Measurements from ENCODE around the gene EFR3B.

EFR3B gene

DNA sequence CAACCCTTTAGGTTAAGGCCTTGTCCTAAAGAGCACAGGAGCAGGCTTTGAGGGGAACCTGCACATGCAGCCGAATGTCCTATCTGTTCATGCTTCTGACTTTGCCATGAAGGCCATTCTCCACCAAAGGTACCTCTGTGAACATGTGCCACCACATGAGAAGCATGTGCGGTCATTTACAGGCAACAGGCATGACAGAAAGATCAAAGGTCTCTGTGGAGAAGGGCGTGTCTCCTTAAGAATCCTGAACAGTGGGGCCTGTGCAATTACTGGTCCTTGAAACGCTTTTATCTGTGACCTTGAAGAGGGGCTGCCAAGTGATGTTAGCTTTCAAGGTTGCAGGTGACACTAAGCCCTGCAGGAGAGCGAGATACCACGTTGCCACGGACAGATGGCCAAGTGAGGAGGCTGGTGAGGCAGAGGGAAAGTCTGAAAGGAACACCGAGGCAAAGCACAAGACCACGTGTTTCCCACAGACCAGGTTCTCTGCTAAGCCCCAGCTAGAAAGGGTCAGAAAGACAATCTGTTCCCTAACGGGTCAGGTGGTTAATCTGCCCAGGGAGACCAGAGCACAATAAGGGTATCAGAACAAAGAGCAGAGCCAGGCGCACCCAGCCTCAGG, 146.0 kb downstream of the EFR3B start:
- no peak for DNase-seq (ENCODE audit: low read depth)

GRCh38 chr2:25188405-25188804, 146.5 kb downstream of the EFR3B start:
- no peak for DNase-seq (ENCODE audit: low read depth)

DNA sequence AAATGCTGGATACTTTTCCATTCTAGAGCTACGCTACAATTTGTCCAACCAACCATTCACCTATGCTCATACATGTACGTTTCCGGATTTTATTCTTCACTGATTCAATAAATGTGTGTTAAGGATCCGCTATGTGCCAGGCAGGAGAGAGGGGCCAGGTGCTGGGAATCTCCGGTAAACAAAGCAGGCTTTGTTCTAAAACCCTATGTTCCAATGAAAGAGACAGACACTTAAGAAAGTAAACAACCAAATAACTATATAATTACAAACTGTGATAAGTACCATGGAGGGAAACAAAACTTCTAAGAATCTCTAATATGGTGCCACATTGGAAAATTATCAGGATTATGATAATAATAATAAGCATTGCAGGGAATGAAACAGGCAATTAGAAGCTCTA, 148.7 kb downstream of the EFR3B start:
- no peak for DNase-seq (ENCODE audit: low read depth)

DNA sequence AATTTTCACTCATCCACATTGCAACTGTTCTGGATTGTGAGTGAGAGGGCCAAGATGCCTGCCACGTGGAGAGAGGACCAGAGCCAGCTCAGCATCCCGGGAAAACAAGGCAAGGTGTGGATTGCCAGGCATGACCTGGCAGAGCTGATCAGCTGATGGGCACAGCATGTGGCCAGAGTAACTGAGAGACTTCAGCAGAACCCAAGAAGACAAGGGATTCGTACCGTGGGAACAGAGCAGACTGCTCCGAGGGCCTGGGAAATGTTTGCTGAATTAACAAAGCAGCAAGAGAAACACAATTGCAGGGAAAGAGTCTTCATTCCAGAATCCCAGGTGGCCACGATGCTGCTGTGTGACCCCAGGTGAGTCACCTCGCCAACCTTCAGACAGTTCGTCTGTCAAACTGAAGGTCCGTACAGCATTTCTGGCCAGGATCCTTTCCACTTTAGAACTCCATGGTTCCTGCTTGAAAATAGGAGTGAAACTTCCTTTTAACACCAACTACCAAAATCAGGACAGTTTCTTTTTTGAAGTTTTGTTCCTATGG, 152.8 kb downstream of the EFR3B start:
- no peak for DNase-seq (ENCODE audit: low read depth)

DNA sequence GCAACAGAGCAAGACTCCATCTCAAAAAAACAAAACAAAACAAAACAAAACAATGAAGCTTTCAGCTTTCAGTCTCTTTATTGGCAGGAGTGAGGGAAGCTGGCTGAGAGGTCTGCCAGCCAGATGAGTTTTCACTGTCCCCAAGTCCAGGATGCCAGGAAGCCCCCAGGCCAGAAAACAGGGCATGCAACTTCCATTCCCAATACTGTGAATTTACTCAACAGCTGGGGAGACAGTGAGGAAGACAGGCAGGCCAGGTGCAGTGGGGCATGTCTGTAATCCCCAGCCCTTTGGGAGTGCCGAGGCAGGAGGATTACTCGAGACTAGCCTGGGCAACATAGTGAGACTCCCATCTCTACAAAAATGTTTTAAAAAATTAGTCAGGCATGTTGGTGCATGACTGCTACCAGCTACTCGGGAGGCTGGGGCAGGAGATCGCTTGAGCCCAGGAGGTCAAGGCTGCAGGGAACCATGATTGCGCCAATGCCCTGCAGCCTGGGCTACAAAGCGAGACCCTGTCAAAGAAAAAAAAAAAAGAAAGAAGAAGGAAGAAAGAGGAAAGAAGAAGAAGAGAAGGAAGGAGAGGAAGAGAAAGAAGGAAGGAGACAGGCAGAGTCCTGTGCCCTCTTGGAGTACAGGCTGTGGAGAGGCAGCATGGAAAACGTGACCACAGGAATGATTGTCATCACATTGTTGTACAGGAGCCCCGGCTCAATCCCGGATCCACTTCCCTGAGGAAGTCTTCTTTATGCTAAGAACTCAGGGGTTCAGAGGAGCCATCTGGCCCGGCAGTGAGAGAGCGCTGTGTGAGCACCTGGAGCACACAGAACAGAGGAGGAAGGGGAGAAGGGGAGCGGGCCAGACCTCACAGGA, 155.7 kb downstream of the EFR3B start:
- no peak for DNase-seq (ENCODE audit: low read depth)

DNA sequence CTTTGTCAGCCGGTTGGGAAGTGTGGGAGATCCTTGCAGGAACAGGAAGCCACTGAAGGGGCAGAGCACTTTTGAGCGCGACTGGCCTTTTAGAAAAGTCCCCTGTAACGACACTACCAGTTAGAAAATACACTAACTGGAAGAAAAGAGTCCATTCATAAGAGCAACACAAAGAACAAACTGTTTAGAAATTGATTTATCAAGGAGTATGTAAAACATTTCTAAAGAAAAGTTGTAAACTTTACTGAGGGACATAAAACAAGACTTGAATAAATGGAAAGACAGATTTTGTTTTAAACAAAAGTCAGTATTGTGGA, 156.3 kb downstream of the EFR3B start:
- no peak for DNase-seq (ENCODE audit: low read depth)

- no peak for DNase-seq (ENCODE audit: low read depth)
Observed at GRCh38 chr2:25198576-25198975, 156.7 kb downstream of the EFR3B start.

GRCh38 chr2:25201265-25201664, 159.4 kb downstream of the EFR3B start:
- no peak for DNase-seq (ENCODE audit: low read depth)

DNA sequence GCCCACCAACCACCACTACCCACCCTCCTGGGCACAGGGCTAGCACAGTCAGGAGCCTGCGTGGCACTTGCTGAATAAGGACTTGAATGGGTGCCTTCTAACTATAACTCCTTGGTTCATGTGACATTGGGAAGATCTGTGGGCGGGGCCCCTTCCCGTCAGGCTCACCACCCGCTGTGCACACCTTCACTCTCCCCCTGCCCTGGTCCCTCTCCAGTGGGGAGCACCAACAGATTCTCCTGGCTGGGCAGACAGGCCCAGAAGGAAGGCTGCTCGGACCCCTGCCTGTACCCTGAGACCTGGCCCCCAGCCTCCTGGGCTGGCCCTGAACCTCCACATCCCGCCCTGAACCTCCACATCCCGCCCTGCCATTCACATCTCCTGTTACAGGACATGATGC, 159.9 kb downstream of the EFR3B start:
- DNase-seq (ENCODE audit: low read depth), result no peak

GRCh38 chr2:25202275-25202674, 160.4 kb downstream of the EFR3B start:
- DNase-seq (ENCODE audit: low read depth), result no peak

DNA sequence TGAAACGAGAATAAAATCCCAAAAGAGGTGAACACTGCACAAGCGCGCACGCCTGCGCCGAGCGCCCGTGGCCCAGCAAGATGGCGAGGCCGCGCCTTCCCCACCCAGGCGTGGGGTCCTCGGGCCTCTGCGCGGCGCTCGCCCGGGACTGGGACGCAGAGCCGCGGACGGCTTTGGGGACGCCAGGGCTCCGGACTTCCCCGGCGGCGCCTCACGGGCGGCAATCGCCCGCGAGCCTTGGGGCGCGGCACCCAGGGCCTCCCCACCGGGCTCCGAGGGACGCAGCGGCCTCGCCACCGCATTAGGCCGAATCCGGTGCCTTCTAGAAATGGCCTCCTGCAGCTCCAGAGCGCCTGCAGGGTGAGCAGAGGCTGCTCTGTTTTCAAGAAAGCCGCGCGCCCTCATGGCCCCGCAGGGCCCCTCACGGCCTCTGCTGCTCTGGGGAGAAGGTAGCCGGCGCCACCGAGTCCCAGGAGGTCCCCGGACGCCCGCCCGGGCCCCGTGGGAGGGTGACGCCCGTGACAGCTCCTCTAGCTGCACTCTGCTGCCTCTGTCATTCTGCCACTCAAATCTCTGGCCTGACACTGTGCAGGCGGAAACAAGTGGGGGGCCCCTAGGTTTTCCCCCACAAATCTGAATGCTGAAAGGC, 162.4 kb downstream of the EFR3B start:
- no peak for DNase-seq (ENCODE audit: low read depth)

DNA sequence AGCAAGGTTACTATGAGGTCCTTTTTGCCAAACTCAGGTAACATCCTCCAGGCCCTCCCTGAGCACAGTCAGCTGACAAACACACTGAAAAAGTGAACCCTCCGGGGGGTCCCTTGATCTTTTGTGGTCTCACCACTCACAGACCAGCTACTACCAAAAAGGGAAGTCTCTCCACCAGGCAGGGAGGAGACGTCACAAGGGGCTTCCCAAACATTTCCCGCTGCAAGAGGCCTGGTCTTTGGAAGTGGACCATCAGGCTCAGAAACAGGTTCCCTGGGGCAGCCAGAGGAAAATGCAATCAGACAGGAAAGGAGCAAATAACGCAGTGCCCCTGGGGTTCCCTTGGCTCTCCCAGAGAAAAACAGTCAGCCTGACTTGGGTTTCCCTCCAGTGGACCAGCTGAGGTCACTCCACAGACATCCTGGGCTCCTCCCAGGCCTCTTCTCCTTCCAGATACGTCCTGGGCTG, 165.2 kb downstream of the EFR3B start:
- no peak for DNase-seq (ENCODE audit: low read depth)

Measured in activated T-helper 1 cell treated with Interleukin-2 at 50 U/mL for 16 hours (primary cell).